Measurements from ENCODE around the gene CCBE1. TPM values are rescaled to one million over a fixed set of nuclear protein-coding genes. Genes with fewer than 3 reads are reported as not detected.

CCBE1 gene
- total RNA-seq, 1 donor from 2014 or later: 0.05 TPM

DNA sequence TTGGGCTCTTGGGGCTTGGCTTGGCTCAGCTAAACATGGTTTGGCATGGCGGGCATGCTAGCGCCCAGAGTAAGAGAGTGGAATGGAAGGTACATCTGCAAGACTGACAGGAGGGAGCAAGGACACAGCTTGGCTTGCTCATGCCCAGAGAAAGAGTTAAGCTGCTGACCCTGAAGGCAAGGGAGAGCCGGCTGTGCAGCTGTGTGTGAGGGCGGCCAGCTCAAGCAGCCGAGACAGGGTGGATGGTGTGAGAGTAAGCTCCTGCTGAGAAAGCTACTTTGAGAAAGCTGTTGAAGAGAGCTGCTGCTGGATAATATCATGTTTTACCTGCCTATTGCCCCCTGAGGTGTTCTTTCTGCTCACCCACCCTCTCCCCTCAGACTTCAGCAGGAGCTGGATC lies 135.6 kb downstream of the CCBE1 start:
- no peak for DNase-seq (ENCODE audit: low spot score)
- intact Hi-C loops (cut with DNase I): no loop called here

DNA sequence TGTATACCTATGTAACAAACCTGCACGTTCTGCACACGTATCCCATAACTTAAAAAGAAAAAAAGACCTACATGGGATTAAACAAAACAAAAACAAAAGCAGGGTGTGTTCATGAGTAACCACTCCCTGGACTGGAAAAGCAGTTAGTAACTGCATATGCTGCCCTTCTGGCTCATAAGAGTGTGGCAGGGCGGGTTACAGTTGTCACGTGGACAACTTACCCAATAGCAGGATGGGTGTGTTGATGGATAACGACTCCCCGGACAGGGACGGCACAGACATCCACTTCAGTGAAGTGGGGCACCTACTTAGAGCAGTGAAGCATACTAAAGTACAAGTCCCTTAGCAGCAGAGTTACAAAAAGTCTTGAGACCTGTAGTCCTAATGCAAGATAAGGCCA lies 136.7 kb downstream of the CCBE1 start:
- DNase-seq (ENCODE audit: low spot score): no peak

DNA sequence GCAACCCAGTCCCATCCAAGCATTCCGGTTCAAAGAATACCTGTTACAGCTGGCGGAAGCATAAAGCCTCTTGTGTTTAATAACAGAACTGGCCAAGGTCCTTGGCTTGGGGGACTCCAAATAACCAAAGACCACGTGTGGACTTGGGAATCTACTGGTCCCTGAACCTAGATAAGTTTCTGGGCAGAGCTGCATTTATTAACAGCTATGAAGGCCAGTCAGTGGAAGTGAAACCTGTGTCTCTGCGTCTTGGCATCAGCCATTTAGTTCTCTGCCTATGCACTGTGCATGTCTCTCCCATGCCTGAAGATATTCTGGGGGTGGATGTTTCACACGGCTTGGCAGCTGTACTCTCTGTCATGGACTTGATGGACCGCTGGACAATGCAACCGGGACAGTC lies 137.7 kb downstream of the CCBE1 start:
- intact Hi-C loops (cut with DNase I): no loop called here
- no peak for DNase-seq (ENCODE audit: low spot score)

More for the DNA sequence above, 136.7 kb downstream of the CCBE1 start:
- intact Hi-C loops (cut with DNase I): no loop called here

DNA sequence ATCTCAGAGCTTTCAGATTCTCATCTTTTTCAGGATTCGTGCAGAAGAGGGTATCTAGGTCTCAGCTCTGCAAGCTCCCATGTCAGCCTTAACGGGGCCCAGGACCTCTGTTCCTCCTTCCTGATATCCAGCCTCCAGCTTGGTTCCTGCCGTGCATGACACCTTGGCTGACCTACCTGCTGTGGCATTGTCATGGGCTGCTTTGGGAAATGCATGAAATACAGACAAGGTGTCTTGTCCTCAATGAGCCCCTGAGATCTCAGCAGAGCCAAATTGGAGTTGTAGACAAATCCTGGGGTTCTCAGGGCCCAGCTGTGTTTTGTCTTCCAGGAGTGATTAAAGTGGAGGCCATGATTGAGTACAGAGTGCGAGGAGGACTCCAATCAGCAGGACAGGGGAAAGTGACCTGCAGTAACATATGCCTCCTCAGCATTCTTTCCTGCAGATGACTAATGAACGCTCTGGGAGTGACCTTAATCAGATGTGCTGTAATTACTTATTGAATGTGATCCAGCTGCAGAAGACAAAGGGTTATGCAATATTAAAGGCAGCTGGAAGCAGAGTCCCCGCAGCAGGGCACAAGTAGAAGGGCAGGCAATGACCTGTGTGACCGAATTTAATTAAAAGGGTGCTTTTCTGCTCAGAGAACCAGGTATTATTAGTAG lies 141.1 kb downstream of the CCBE1 start:
- intact Hi-C loops (cut with DNase I): no loop called here
- no peak for DNase-seq (ENCODE audit: low spot score)

DNA sequence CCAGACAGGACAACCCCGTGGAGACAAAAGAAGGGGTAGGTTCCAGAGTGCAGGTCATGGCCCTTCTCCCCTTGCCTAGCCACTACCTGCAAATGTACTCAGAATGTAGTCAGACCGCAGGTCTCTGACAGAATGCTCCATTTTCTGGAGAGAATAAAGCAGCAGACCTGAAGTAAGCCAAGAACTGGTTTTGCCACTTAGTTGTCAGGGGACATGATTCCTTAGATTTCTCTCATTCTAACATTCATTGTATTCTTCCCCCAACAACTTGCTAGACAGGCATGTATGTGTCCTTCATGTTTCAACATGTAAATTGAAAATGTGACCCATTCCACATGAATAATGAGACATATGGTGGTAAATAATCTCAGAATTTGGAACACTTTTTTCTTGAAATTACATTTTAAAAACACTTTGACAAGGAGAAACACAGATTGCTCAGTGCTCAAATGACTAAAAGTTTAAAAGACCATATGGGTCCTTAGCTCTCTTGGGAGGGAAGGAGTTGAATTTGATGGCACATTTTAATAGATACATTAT lies 142.4 kb downstream of the CCBE1 start:
- no peak for DNase-seq (ENCODE audit: low spot score)
- intact Hi-C loops (cut with DNase I): loop anchor here (5.0 kb wide), 1 partner anchor 52 kb away; no protein-coding TSS in a partner anchor

DNA sequence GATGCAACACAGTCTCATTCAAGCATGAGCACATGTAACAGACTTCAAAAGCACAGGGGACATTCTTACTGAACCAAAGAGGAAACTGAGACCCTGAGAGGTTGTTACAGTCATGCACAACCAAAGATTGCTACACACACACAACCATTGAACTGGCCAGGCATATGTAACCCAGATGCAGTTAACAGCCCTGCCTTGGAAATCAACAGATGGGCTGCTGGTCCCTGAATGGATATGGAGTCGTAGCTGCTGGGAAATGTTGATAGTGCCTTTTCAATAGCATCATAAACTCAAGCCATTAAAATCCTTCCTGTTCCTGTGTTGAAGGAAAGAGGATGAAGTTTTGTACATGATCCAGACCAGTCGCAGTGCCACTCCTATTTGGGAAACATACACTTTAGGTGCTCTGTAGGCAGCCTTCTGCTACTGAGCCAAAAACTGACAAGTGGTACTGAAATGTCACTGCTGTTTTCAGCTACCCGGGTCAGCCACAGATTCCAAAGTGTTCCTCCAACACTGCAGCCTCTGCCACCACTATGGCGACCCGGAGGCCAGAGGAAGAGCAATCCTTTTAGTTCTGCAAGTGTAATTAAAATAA lies 143.9 kb downstream of the CCBE1 start:
- DNase-seq (ENCODE audit: low spot score): no peak
- intact Hi-C loops (cut with DNase I): loop anchor here (5.0 kb wide), 1 partner anchor 54 kb away; no protein-coding TSS in a partner anchor

DNA sequence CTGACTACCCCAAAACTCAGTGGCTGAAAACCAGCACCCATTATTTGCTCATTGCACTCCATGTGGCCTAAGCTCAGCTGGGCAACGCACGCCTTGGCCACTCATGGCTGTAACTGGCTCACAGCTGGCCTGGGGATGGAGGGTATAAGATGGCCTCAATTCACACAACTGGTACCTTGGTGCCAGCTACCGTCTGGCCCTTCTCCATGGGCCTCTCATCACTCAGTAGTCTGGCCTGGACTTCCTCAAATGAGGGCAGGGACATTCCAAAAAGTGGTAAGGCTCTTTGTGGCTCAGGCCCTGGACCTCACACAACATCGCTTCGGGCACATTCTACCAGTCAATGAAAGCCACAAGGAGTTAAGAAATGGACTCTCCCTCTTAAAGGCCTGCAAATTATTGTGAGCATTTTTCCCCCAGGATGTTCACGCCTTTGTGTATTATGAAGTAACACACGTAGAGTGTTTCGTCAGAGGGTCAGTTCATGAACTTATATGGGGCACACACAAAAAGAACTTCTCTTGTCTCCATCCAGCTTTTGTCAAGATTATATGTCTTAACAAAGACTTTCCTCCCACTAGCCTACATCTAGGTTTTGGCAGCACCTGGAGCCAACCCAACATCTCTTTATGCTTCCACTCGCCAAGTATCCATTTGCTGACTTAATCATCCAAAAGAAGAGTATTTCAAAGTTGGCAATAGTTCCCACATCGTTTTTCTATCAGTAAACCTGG lies 145.2 kb downstream of the CCBE1 start:
- no peak for DNase-seq (ENCODE audit: low spot score)
- intact Hi-C loops (cut with DNase I): loop anchor here (2.0 to 5.0 kb wide), 2 partner anchors 35 to 55 kb away; no protein-coding TSS in a partner anchor

DNA sequence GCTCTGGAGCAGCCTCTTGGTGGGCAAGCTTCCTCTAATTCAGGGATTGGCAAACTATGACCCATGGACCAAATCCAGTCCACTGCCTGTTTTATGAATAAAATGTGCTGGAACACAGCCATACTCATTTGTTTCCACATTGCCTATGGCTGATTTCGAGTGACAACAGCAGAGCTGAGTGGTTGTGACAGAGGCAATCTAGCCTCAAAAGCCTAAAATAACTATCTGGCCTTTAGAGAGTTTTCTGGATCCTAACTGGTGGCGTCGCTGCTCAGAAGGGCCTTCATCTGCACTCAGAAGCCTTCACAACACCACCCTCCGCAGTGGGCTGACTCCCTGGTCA lies 147.1 kb downstream of the CCBE1 start:
- intact Hi-C loops (cut with DNase I): loop anchor here (1.0 to 5.0 kb wide), 3 partner anchors 33 to 80 kb away; no protein-coding TSS in a partner anchor
- DNase-seq (ENCODE audit: low spot score): no peak

DNA sequence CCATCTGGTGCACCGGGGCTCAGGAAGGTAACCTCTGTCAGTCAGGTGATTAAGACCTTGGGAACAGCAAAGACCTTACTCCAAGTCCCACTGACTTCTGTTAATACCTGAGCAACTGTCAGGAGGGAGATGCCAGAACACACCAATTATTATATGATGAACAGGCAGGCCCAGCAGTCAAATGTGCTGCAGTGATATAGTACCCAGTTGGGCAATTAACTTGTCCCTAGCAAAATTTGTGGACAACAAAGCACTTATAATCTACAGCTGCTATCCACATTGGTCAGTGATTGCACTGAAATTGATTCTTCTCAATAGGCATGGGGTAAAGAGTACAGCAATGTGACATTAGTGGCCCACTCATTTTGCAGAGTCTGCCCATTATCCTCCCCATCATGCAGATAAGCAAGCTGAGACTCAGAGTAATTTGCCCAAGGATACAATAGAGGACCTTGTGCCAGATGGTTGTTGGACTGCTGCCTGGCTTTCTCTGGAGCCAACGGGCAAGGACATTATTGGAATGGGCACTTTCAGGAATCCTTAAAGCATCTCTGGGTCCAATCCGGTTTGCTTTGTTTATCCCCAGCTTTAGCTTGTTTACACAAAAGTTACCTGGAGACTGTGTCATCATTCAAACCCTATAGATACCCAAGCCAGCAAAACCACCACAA lies 147.6 kb downstream of the CCBE1 start:
- intact Hi-C loops (cut with DNase I): loop anchor here (1.0 to 5.0 kb wide), 3 partner anchors 33 to 79 kb away; no protein-coding TSS in a partner anchor
- DNase-seq (ENCODE audit: low spot score): no peak

DNA sequence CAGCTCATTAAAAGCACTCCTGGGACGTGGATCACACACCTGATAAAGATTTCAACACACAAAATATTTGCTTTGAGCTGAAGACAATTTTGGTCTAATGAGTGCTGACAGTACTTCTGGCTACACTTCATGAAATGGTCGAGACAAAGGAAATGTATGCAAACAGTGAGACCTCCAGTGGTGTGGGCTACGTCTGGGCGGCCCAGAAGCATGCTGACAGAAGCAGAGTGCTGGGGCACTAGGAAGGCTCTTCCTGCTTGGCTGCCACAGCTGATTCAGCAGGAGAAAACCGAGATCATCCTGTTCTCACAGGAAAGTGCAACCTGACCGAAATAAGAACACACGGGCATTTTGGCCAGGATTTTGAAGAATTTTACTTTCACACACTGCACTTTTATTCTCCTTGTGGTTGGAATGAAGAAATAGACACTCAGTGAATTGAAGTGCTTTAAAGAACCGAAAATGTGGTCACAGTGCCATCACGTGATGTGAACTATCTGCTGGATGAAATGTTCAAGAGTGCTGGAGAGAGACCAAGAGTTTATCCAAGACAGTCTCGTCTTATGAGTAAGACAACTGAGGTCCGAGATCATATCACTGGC lies 149.5 kb downstream of the CCBE1 start:
- intact Hi-C loops (cut with DNase I): no loop called here
- no peak for DNase-seq (ENCODE audit: low spot score)

DNA sequence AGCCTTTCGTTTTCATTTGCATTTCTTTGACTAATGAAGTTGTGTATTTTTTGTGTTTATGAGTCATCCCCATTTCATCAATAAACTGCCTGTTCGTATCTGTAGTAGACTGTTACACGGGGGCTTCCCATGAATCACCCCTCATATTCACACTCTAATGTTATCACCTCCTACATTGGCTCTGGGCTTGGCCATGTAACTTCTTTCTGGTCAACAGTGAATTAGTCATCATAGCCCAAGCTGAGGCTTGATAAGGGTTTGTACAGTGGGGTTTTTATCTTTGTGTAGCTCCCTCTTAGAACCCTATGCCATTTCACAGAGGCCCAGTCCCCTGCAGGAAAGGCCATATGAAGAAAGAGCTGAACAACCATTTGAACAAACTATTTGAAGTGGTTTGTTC lies 151.0 kb downstream of the CCBE1 start:
- intact Hi-C loops (cut with DNase I): no loop called here
- no peak for DNase-seq (ENCODE audit: low spot score)

DNA sequence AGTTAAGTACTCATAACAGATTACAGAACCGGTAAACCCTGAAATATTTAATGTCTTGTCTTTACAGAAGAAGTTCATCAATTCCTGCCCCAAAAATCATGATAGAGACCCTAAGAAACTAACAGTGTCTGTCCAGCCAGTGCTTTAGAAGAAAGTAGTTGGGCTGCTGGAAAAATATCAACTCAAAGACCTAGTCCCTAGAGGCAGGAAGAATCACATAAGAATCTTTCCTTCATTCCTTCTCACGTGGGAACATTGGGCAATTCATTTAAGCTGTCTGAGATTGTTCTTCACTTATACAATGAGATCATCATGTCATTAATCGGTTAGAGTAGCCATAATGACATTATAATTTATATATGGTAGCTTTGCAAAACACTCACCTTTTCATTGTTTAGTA lies 156.4 kb downstream of the CCBE1 start:
- intact Hi-C loops (cut with DNase I): no loop called here
- no peak for DNase-seq (ENCODE audit: low spot score)

DNA sequence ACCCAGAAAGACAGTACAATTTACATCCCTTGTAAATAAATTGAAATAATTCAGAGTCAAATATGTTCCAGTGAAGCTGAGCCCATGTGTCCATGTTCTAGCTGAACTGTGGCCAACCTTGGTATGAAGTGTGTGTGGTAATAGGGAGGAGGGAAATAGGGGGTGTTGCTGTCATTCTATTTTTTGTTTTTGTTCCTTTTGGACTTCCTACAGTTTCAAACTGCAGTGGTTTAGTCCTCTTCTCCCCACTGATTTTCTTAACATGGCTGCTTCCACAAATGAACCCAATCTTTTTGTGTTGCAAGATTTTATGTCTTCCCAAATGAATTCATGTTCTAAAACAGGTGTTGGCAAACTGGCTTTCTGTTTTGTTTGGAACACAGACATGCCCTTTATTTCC lies 156.9 kb downstream of the CCBE1 start:
- no peak for DNase-seq (ENCODE audit: low spot score)
- intact Hi-C loops (cut with DNase I): no loop called here

DNA sequence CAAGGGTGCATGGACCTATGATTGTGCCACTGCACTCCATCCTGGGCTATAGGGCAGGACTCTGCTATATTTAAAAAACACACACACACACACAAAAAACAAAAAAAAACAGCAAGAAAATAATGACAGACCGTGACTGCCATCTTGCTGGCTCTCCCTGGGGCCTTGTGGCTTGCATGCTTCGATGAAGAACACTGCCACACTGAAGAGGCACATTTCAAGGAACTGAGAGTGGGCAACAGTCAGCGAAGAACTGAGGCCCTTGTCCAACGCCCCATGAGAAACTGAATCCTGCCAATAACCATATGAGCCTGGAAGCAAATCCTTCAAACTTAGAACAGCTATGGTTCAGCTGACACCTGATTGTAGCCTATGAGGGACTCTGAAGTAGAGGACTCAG lies 158.1 kb downstream of the CCBE1 start:
- DNase-seq (ENCODE audit: low spot score): no peak
- intact Hi-C loops (cut with DNase I): no loop called here

DNA sequence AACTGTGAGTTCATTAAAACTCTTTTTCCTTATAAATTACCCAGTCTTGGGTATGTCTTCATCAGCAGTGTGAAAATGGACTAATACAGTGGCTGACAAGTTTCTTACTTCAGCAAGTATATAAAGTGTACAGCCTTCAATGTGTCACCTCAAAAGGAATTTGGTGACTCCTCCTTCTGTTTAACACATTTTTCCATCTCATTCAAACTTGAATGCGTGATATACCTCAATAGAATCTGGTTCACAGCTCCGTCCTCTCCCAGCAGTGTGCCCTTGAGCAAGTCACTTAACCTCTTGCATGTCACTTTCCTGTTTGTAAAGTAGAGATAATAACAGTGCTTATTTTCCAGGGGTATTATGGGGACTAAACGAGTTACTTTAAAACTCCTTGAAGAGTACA lies 159.6 kb downstream of the CCBE1 start:
- DNase-seq (ENCODE audit: low spot score): no peak

DNA sequence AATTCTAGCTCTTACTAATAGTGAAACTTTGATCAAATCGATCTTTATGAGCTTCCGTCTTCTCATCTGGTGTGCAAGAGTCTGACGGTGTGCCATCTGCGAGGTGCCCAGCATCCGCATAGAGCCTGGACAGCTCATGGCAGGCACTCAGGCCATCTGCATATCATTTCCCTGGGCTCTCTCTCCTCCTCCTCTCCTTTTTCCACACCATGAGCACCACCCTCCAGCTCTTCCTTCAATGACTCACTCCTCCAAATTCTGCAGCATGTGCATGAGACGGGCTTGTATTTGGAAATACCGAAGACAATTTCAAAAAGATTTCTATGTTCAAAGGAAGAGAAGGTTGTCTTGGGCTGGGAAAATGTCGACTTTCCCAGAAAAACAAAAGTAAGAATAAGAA lies 161.1 kb downstream of the CCBE1 start:
- intact Hi-C loops (cut with DNase I): no loop called here
- no peak for DNase-seq (ENCODE audit: low spot score)

More for the DNA sequence above, 159.6 kb downstream of the CCBE1 start:
- intact Hi-C loops (cut with DNase I): no loop called here

DNA sequence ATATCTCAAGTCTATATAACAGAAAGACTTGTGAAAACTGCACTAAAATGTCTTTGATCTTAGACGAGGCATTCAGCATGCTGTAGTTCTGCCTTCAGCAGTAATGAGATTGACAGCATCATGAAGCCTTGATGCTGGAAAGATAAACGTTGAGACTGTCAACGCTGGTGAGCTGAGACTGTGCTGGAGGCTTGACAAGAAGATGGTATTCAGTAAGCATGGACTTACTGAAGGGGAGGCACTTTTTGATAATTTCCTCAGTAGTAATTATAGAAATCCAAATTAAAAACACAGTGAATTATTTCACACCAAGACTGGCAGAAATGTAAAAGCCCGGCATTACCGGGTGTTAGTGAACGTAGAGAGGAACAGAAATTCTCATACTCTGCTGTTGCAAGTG lies 162.2 kb downstream of the CCBE1 start:
- intact Hi-C loops (cut with DNase I): no loop called here
- no peak for DNase-seq (ENCODE audit: low spot score)

DNA sequence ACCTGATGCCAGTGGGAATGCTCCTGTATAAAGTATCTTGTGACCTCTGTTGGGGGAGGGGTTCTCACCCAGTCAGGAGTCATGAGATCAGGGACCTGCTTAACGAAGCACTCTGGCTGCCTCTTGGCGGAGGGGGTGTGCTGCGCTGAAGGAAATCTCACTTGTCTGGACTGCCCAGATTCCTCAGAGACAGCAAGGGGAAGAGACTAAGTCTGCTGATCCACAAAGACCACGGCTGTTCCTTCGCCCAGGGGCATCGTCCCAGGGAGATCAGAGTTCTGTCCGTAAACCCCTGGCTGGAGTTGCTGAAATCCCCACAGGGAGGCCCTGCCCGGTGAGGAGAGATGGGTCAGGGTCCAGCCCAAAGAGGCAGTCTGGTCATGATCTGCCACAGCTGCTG lies 168.4 kb downstream of the CCBE1 start:
- intact Hi-C loops (cut with DNase I): no loop called here
- no peak for DNase-seq (ENCODE audit: low spot score)

DNA sequence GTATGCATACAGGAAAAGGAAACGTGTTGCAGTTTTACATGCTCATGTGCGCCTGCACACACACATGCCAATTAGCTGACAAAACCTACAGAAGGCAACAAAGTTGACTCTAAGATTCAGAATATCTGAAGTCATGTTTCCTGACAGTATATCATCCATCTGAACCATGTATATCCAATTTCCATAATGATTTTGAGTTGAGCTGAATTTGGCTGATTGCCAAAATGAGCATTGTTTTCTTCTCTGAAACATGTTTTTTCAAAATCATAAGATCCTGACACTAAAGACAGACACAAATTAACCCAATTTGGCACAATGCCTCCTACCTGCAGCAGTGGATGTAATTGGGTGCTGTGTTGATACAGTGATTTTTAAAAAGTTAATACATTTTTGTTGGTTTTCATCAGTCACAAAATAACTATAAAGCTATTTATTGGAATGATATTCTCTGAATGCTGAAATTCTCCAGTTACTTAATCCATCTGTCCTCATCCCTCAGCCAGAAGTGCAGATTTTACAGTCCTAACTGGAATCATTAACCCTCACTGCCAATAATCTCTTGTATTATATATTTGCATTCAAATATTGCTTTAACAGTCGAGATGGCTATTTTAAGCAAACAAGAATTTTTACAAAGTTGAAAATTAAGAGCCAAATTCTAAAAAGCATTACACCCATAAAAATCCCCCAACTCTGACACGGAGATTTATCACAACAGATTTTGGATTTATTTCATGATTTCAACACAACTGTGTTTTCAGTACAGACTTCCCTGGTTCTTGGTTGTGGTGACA lies 176.5 kb downstream of the CCBE1 start:
- intact Hi-C loops (cut with DNase I): no loop called here
- no peak for DNase-seq (ENCODE audit: low spot score)
